Mammary epithelial cell (primary cell): ENCODE data around the gene TAGLN.

ENCODE experiments used
- CTCF ChIP-seq, 2 donors: IDR thresholded peaks in 1 of 2; conservative IDR thresholded peaks in 1 of 2; 2 replicates each; pipeline ENCODE4 v1.5.1; 2011 to 2012; ENCODE audit warnings: inconsistent platforms in 2 of 2, low read length in 2 of 2, mild to moderate bottlenecking in 2 of 2, control low read depth in 1 of 2, low read depth in 1 of 2; ENCODE audit not compliant: insufficient read depth in 1 of 2; ENCODE audit errors: extremely low read depth in 1 of 2
- EZH2 ChIP-seq: IDR thresholded peaks from 2 replicates; pipeline ENCODE4 v1.6.1; 2012; ENCODE audit warnings: low read length, inconsistent platforms, borderline replicate concordance

- TF ChIP-seq CTCF (conservative IDR thresholded peaks at IDR 0.05 in 1 of 2, IDR thresholded peaks at IDR 0.05 in 1 of 2; ENCODE audit: extremely low read depth in 1 of 2, insufficient read depth in 1 of 2, low read depth in 1 of 2, low read length in 2 of 2), result no peak
- TF ChIP-seq EZH2, result no peak
Observed at GRCh38 chr11:117231842-117232091, 32.6 kb downstream of the TAGLN start, which contains the start of gene PCSK7.
